ENCODE data around the gene ZNF275.

DNA sequence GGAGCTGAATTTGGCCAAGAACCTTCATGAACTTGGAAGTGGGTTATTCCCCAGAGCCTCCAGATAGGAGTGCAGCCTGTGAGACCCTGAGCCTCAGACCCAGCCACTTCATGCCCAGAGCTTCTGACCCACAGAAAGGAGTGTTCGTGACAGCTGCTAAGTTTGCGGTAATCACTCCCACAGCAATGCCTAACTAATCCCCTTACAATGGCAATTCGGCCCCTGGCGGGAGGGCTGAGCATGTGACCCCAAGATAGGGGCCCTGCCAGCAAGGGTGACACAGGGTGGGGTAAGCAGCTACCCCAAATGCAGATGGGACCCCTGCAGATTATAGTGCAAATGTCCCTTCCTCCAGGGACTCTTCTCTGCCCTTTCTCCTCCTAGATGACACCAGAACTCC is 44.7 kb downstream of the ZNF275 start:
- TF ChIP-seq, protein P1, sequence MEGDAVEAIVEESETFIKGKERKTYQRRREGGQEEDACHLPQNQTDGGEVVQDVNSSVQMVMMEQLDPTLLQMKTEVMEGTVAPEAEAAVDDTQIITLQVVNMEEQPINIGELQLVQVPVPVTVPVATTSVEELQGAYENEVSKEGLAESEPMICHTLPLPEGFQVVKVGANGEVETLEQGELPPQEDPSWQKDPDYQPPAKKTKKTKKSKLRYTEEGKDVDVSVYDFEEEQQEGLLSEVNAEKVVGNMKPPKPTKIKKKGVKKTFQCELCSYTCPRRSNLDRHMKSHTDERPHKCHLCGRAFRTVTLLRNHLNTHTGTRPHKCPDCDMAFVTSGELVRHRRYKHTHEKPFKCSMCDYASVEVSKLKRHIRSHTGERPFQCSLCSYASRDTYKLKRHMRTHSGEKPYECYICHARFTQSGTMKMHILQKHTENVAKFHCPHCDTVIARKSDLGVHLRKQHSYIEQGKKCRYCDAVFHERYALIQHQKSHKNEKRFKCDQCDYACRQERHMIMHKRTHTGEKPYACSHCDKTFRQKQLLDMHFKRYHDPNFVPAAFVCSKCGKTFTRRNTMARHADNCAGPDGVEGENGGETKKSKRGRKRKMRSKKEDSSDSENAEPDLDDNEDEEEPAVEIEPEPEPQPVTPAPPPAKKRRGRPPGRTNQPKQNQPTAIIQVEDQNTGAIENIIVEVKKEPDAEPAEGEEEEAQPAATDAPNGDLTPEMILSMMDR (conservative IDR thresholded peaks at IDR 0.05; ENCODE audit: low read depth, low read length) = no peak
- TF ChIP-seq EZH2 (IDR thresholded peaks at IDR 0.05; ENCODE audit: borderline replicate concordance, low read depth, low read length, poor library complexity, severe bottlenecking) = no peak
